ENCODE measurements around the gene NAGLU. TPM values are rescaled to one million over a fixed set of nuclear protein-coding genes. Genes with fewer than 3 reads are reported as not detected.

Gene NAGLU
- 11.8 TPM for total RNA-seq
- 10 to 100 TPM in 3 of 4 donors, 1 to 10 TPM in 1; 9.2 to 17.2 (median 12.0) TPM for polyA plus RNA-seq

DNA sequence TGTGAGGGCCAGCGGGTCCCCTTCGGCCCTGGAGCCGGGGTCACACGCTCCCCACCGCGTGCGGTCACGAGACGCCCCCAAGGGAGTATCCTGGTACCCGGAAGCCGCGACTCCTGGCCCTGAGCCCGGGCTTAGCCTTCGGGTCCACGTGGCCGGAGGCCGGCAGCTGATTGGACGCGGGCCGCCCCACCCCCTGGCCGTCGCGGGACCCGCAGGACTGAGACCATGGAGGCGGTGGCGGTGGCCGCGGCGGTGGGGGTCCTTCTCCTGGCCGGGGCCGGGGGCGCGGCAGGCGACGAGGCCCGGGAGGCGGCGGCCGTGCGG is at the start of gene NAGLU:
TSS of gene NAGLU (plus strand) at position 194 of the 324 bp plus-strand sequence. CDS start at position 226, 32 bp downstream.
- peak; percentile 83 to 91 for ATAC-seq (ENCODE audit: low read depth in 2 of 2)
- Mint-ChIP-seq H3K9me3 (no peaks in the 10 kb centered on the region), H3K4me1 (peaks cover 5 to 42% (median 27%) of the 10 kb centered on the region in 4 donors), H3K27me3 (peaks cover 14% of the 10 kb centered on the region), H3K36me3 (peaks cover 5% of the 10 kb centered on the region), H3K27ac (peak within 1 kb of the TSS; percentile 65 to 95 (median 94)), H3K4me3 (peak within 1 kb of the TSS; percentile 76 to 92 (median 88))
- peak within 1 kb of the TSS; percentile 72 for H3K4me3 ChIP-seq (ENCODE audit: low read depth, low read length)
- peak within 1 kb of the TSS; percentile 67 for H3K27ac ChIP-seq (ENCODE audit: insufficient read depth, low read length, poor library complexity, severe bottlenecking)
- H3K4me1 ChIP-seq (ENCODE audit: control insufficient read depth, insufficient read depth, low read length, poor library complexity, severe bottlenecking): peaks cover 27% of the 10 kb centered on the region
- H3K27me3 ChIP-seq (ENCODE audit: control insufficient read depth, insufficient read depth, low read length): no peaks in the 10 kb centered on the region
- DNase-seq: peak; percentile 69 to 89 (median 74)
- H3K9me3 ChIP-seq (ENCODE audit: control insufficient read depth in 2 of 2, low read length in 2 of 2): no peaks in the 10 kb centered on the region
- H3K36me3 ChIP-seq (ENCODE audit: control insufficient read depth, insufficient read depth, low read length): no peaks in the 10 kb centered on the region

DNA sequence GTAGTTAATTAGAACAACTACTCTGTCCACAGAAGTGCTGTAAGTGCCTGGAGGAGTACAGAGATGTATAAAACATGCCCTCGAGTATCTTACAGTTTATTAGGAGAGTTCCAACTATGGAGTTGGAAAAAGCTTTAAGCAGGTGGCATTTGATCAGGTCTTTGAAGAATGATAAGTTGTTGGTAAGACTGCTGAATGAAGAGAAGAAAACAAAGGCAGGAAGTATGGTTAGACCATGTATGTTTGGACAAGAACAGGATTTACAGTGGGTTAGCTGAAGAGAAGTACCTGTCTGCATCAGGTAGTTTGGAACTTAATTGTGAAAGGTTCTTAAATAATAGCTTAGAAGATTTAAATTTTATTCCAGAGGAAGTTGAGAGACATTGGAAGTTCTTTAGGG is 48.0 kb upstream of the NAGLU start:
- DNase-seq (peak in 1 of 3 donors; percentile 25), ATAC-seq (ENCODE audit: low read depth in 2 of 2) (peak in 1 of 2 donors; percentile 62)
- H3K27me3 ChIP-seq (ENCODE audit: control insufficient read depth, insufficient read depth, low read length): no peaks in the 10 kb centered on the region
- H3K27ac ChIP-seq (ENCODE audit: insufficient read depth, low read length, poor library complexity, severe bottlenecking): no peak overlapping the region
- peaks cover 17 to 38% (median 28%) of the 10 kb centered on the region in 4 donors for H3K4me1 Mint-ChIP-seq
- peak overlapping the region in 1 of 3 donors; percentile 8 for H3K27ac Mint-ChIP-seq
- peaks cover 21% of the 10 kb centered on the region for H3K36me3 Mint-ChIP-seq
- no peak overlapping the region for H3K4me3 ChIP-seq (ENCODE audit: low read depth, low read length)
- no peaks in the 10 kb centered on the region for H3K27me3 Mint-ChIP-seq
- H3K9me3 Mint-ChIP-seq: no peaks in the 10 kb centered on the region
- no peak overlapping the region for H3K4me3 Mint-ChIP-seq
- peaks cover 22% of the 10 kb centered on the region for H3K36me3 ChIP-seq (ENCODE audit: control insufficient read depth, insufficient read depth, low read length)
- H3K9me3 ChIP-seq (ENCODE audit: control insufficient read depth in 2 of 2, low read length in 2 of 2): no peaks in the 10 kb centered on the region
- peaks cover 13% of the 10 kb centered on the region for H3K4me1 ChIP-seq (ENCODE audit: control insufficient read depth, insufficient read depth, low read length, poor library complexity, severe bottlenecking)

DNA sequence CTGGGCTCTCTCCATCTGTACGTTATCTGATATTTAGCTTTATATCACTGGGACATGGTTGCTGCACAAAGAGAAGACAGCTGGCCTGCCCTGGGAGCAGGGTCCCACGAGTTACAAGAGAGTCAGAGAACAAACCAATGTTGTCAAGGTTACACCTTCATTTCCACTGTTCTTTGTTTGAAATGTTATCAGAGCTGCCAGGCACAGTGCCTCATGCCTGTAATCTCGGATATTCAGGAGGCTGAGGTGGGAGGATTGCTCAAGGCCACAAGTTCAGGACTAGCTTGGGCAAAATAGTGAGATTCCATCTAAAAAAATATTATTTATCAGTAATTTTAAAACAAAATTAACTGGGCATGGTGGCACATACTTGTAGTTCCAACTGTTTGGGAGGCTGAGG is 42.7 kb upstream of the NAGLU start:
- Histone ChIP-seq H3K36me3 (ENCODE audit: control insufficient read depth, insufficient read depth, low read length) (peaks cover 28% of the 10 kb centered on the region), H3K27ac (ENCODE audit: insufficient read depth, low read length, poor library complexity, severe bottlenecking) (no peak overlapping the region), H3K4me3 (ENCODE audit: low read depth, low read length) (no peak overlapping the region), H3K9me3 (ENCODE audit: control insufficient read depth in 2 of 2, low read length in 2 of 2) (no peaks in the 10 kb centered on the region), H3K27me3 (ENCODE audit: control insufficient read depth, insufficient read depth, low read length) (no peaks in the 10 kb centered on the region), H3K4me1 (ENCODE audit: control insufficient read depth, insufficient read depth, low read length, poor library complexity, severe bottlenecking) (peaks cover 1% of the 10 kb centered on the region)
- H3K36me3 Mint-ChIP-seq: peaks cover 33% of the 10 kb centered on the region
- ATAC-seq (ENCODE audit: low read depth in 2 of 2) (no peak), DNase-seq (no peak)
- H3K9me3 Mint-ChIP-seq: no peaks in the 10 kb centered on the region
- H3K27ac Mint-ChIP-seq: no peak overlapping the region
- H3K4me3 Mint-ChIP-seq: no peak overlapping the region
- H3K4me1 Mint-ChIP-seq: peaks cover 6 to 10% (median 8%) of the 10 kb centered on the region in 4 donors
- H3K27me3 Mint-ChIP-seq: no peaks in the 10 kb centered on the region

DNA sequence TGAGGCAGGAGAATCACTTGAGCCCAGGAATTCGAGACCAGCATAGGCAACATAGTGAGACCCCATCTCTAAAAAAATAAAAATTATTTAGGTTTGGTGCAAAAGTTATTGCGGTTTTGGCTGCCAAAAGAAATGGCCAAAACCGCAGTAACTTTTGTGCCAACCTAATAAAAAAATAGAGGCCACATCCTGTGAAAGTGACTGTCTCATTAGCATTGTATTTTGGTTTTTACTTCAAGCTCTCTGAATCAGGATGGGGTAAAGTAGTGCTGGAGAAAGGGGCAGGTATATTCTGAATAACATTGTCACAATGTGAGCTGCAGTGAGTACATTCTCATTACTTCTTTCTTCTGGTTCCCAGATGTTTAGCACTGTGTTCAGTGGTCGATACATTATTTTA is 41.4 kb upstream of the NAGLU start:
- Histone ChIP-seq H3K9me3 (ENCODE audit: control insufficient read depth in 2 of 2, low read length in 2 of 2) (no peaks in the 10 kb centered on the region), H3K4me1 (ENCODE audit: control insufficient read depth, insufficient read depth, low read length, poor library complexity, severe bottlenecking) (no peaks in the 10 kb centered on the region), H3K27me3 (ENCODE audit: control insufficient read depth, insufficient read depth, low read length) (no peaks in the 10 kb centered on the region), H3K4me3 (ENCODE audit: low read depth, low read length) (no peak overlapping the region), H3K27ac (ENCODE audit: insufficient read depth, low read length, poor library complexity, severe bottlenecking) (no peak overlapping the region), H3K36me3 (ENCODE audit: control insufficient read depth, insufficient read depth, low read length) (peaks cover 23% of the 10 kb centered on the region)
- DNase-seq (peak in 1 of 3 donors; percentile 10), ATAC-seq (ENCODE audit: low read depth in 2 of 2) (no peak)
- Mint-ChIP-seq H3K27me3 (no peaks in the 10 kb centered on the region), H3K4me1 (peaks cover 2 to 5% (median 3%) of the 10 kb centered on the region in 4 donors), H3K9me3 (no peaks in the 10 kb centered on the region), H3K36me3 (peaks cover 30% of the 10 kb centered on the region), H3K4me3 (no peak overlapping the region), H3K27ac (no peak overlapping the region)

GRCh38 chr17:42498828-42499227 is 37.2 kb upstream of the NAGLU start:
- Mint-ChIP-seq H3K4me1 (peaks cover 0 to 3% (median 1%) of the 10 kb centered on the region in 4 donors), H3K27ac (no peak overlapping the region), H3K36me3 (peaks cover 41% of the 10 kb centered on the region), H3K9me3 (no peaks in the 10 kb centered on the region), H3K4me3 (no peak overlapping the region), H3K27me3 (no peaks in the 10 kb centered on the region)
- Histone ChIP-seq H3K27ac (ENCODE audit: insufficient read depth, low read length, poor library complexity, severe bottlenecking) (no peak overlapping the region), H3K36me3 (ENCODE audit: control insufficient read depth, insufficient read depth, low read length) (peaks cover 37% of the 10 kb centered on the region), H3K27me3 (ENCODE audit: control insufficient read depth, insufficient read depth, low read length) (no peaks in the 10 kb centered on the region), H3K4me3 (ENCODE audit: low read depth, low read length) (no peak overlapping the region), H3K4me1 (ENCODE audit: control insufficient read depth, insufficient read depth, low read length, poor library complexity, severe bottlenecking) (no peaks in the 10 kb centered on the region), H3K9me3 (ENCODE audit: control insufficient read depth in 2 of 2, low read length in 2 of 2) (no peaks in the 10 kb centered on the region)
- DNase-seq (no peak), ATAC-seq (ENCODE audit: low read depth in 2 of 2) (no peak)

- Histone ChIP-seq H3K4me3 (ENCODE audit: low read depth, low read length) (no peak overlapping the region), H3K9me3 (ENCODE audit: control insufficient read depth in 2 of 2, low read length in 2 of 2) (no peaks in the 10 kb centered on the region), H3K27ac (ENCODE audit: insufficient read depth, low read length, poor library complexity, severe bottlenecking) (no peak overlapping the region), H3K4me1 (ENCODE audit: control insufficient read depth, insufficient read depth, low read length, poor library complexity, severe bottlenecking) (no peaks in the 10 kb centered on the region), H3K36me3 (ENCODE audit: control insufficient read depth, insufficient read depth, low read length) (peaks cover 24% of the 10 kb centered on the region), H3K27me3 (ENCODE audit: control insufficient read depth, insufficient read depth, low read length) (no peaks in the 10 kb centered on the region)
- Mint-ChIP-seq H3K4me1 (no peaks in the 10 kb centered on the region), H3K36me3 (peaks cover 27% of the 10 kb centered on the region), H3K27ac (no peak overlapping the region), H3K27me3 (no peaks in the 10 kb centered on the region), H3K4me3 (no peak overlapping the region), H3K9me3 (no peaks in the 10 kb centered on the region)
- DNase-seq: no peak
- ATAC-seq (ENCODE audit: low read depth in 2 of 2): no peak
Measured at GRCh38 chr17:42502091-42502490, 34.0 kb upstream of the NAGLU start.

DNA sequence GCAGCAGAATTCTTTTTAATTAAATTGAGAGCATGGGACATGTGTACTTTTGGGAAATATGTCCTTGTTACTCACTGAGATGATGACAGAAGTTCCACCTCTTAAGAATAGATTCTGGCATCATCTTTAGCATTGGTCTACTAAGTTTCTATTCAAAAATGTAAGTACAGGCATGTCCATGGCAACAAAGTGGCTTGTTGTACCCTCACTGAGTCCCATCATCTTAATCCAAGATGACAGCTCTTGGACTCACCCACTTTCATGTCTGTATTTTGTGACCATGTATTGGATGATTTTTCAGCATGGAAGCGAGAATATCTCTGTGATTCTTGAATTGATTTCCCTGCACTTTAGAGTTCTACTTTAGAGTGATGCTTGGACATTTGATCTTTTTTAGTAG is 33.1 kb upstream of the NAGLU start:
- Mint-ChIP-seq H3K4me3 (no peak overlapping the region), H3K9me3 (no peaks in the 10 kb centered on the region), H3K27ac (peak overlapping the region in 1 of 3 donors; percentile 83), H3K27me3 (no peaks in the 10 kb centered on the region), H3K4me1 (no peaks in the 10 kb centered on the region), H3K36me3 (peaks cover 33% of the 10 kb centered on the region)
- H3K36me3 ChIP-seq (ENCODE audit: control insufficient read depth, insufficient read depth, low read length): peaks cover 27% of the 10 kb centered on the region
- H3K4me1 ChIP-seq (ENCODE audit: control insufficient read depth, insufficient read depth, low read length, poor library complexity, severe bottlenecking): no peaks in the 10 kb centered on the region
- no peak for DNase-seq
- no peaks in the 10 kb centered on the region for H3K27me3 ChIP-seq (ENCODE audit: control insufficient read depth, insufficient read depth, low read length)
- ATAC-seq (ENCODE audit: low read depth in 2 of 2): no peak
- no peak overlapping the region for H3K4me3 ChIP-seq (ENCODE audit: low read depth, low read length)
- H3K27ac ChIP-seq (ENCODE audit: insufficient read depth, low read length, poor library complexity, severe bottlenecking): no peak overlapping the region
- no peaks in the 10 kb centered on the region for H3K9me3 ChIP-seq (ENCODE audit: control insufficient read depth in 2 of 2, low read length in 2 of 2)

GRCh38 chr17:42507671-42508070 is 28.4 kb upstream of the NAGLU start:
- H3K36me3 Mint-ChIP-seq: peaks cover 42% of the 10 kb centered on the region

More at GRCh38 chr17:42507671-42508070, 28.4 kb upstream of the NAGLU start:
- H3K4me3 ChIP-seq (ENCODE audit: low read depth, low read length): no peak overlapping the region
- H3K4me3 Mint-ChIP-seq: no peak overlapping the region
- ATAC-seq (ENCODE audit: low read depth in 2 of 2) (no peak), DNase-seq (no peak)
- peak overlapping the region in 2 of 3 donors; percentile 25 to 71 for H3K27ac Mint-ChIP-seq
- peaks cover 17% of the 10 kb centered on the region for H3K36me3 ChIP-seq (ENCODE audit: control insufficient read depth, insufficient read depth, low read length)
- no peaks in the 10 kb centered on the region for H3K27me3 ChIP-seq (ENCODE audit: control insufficient read depth, insufficient read depth, low read length)
- peaks cover 0 to 2% (median 0%) of the 10 kb centered on the region in 7 donors for H3K9me3 Mint-ChIP-seq
- H3K4me1 Mint-ChIP-seq: no peaks in the 10 kb centered on the region
- no peaks in the 10 kb centered on the region for H3K4me1 ChIP-seq (ENCODE audit: control insufficient read depth, insufficient read depth, low read length, poor library complexity, severe bottlenecking)
- H3K9me3 ChIP-seq (ENCODE audit: control insufficient read depth in 2 of 2, low read length in 2 of 2): no peaks in the 10 kb centered on the region
- H3K27ac ChIP-seq (ENCODE audit: insufficient read depth, low read length, poor library complexity, severe bottlenecking): no peak overlapping the region
- no peaks in the 10 kb centered on the region for H3K27me3 Mint-ChIP-seq
